K562 (cell line): ENCODE data around the gene HOXC12. TPM values are rescaled to one million over a fixed set of nuclear protein-coding genes. Genes with fewer than 3 reads are reported as not detected.

Experiments used
- ATAC-seq: fragments of 200-7000 bp; cut with Tn5 transposase; 3 replicates; pipeline ENCODE4 v1.9.1; 2020; ENCODE audit warnings: moderate library complexity
- BruUV-seq: library from RNA; stranded (reverse); fragments of 400-500 nt; replicated peaks from 2 replicates; lab custom pipeline; 2021; lab: Mats Ljungman, UMichigan
- CTCF ChIA-PET: fragments of 300-600 bp; formaldehyde crosslinking; extraction: SDS; loops from one replicate; lab custom pipeline; 2021; ENCODE audit warnings: low intra/inter-chr PET ratio; lab: Yijun Ruan, JAX
- POLR2A ChIA-PET: fragments of 300-600, 350-650 bp; sonication (Branson Sonifier 250); formaldehyde crosslinking; extraction: SDS; loops from one replicate; lab custom pipeline; 2021; ENCODE audit warnings: antibody characterized with exemption, inconsistent platforms; lab: Yijun Ruan, JAX
- DNase-seq, 4 experiments: peaks; one replicate each; pipeline versions ENCODE4 v3.0.0 to v3.0.0-alpha.2; 2011 to 2018; ENCODE audit warnings: low spot score in 3 of 4, mixed read lengths in 3 of 4; ENCODE audit errors: extremely low read depth in 1 of 4
- FAIRE-seq: peaks from 2 replicates; lab custom pipeline; 2011; peaks lifted over from hg19 to GRCh38; lab: Jason Lieb, UNC
- H2AFZ ChIP-seq: 2 replicates; pipeline ENCODE4 v1.6.0; 2011; ENCODE audit warnings: low read depth, low read length, control low read depth, inconsistent platforms
- H3K27ac ChIP-seq: fragments of 200-600 bp; 3 replicates; pipeline ENCODE4 v1.8.0; 2011; ENCODE audit warnings: low read depth, mild to moderate bottlenecking, control low read depth, inconsistent platforms, low read length, moderate library complexity, mixed read lengths; ENCODE audit errors: extremely low read depth
- H3K27me3 ChIP-seq, 2 experiments: fragments of 300-600 bp in 1 of 2; 2 replicates in 1 of 2; 3 replicates in 1 of 2; pipeline versions ENCODE4 v1.6.0 to v1.8.0; 2011; ENCODE audit warnings: inconsistent platforms in 2 of 2, low read length in 2 of 2, mild to moderate bottlenecking in 1 of 2, mixed read lengths in 1 of 2, moderate library complexity in 1 of 2; ENCODE audit not compliant: control insufficient read depth in 2 of 2, insufficient read depth in 2 of 2
- H3K36me3 ChIP-seq: fragments of 300-600 bp; 3 replicates; pipeline ENCODE4 v1.8.0; 2011; ENCODE audit warnings: mild to moderate bottlenecking, low read length, inconsistent platforms; ENCODE audit not compliant: control insufficient read depth, insufficient read depth
- H3K4me1 ChIP-seq, 2 experiments: fragments of 200-600 bp in 1 of 2; replicated peaks in 1 of 2; 2 replicates in 1 of 2; 3 replicates in 1 of 2; pipeline versions ENCODE4 v1.5.1 to v1.8.0; 2011; ENCODE audit warnings: inconsistent platforms in 2 of 2, low read length in 2 of 2, mild to moderate bottlenecking in 1 of 2, mixed read lengths in 1 of 2, moderate library complexity in 1 of 2; ENCODE audit not compliant: control insufficient read depth in 2 of 2, insufficient read depth in 2 of 2
- H3K4me2 ChIP-seq: 2 replicates; pipeline ENCODE4 v1.6.1; 2011; ENCODE audit warnings: low read length, control low read depth, inconsistent platforms, mixed read lengths; ENCODE audit not compliant: insufficient read depth
- H3K4me3 ChIP-seq: fragments of 200-600 bp; sonication (generic), shearing (Covaris generic); 2 replicates; pipeline ENCODE4 v1.5.1; 2016; ENCODE audit warnings: control low read depth, inconsistent platforms
- H3K79me2 ChIP-seq: fragments of 200-600 bp; 3 replicates; pipeline ENCODE4 v1.8.0; 2011; ENCODE audit warnings: low read length, inconsistent platforms; ENCODE audit not compliant: control insufficient read depth, insufficient read depth
- H3K9ac ChIP-seq, 2 experiments: 2 replicates each; pipeline versions ENCODE4 v1.6.0 to v1.6.1; 2011; ENCODE audit warnings: low read depth in 2 of 2, low read length in 2 of 2, control low read depth in 1 of 2, inconsistent platforms in 1 of 2, mild to moderate bottlenecking in 1 of 2, mixed read lengths in 1 of 2; ENCODE audit not compliant: insufficient read depth in 1 of 2
- H3K9me1 ChIP-seq: one replicate; pipeline ENCODE4 v1.6.0; 2011; ENCODE audit warnings: inconsistent platforms, mild to moderate bottlenecking, low read length, moderate library complexity; ENCODE audit not compliant: control insufficient read depth, insufficient read depth
- H3K9me3 ChIP-seq: replicated peaks from 2 replicates; pipeline ENCODE4 v1.5.1; 2011; ENCODE audit warnings: low read depth, low read length, inconsistent platforms; ENCODE audit not compliant: control insufficient read depth, insufficient read depth
- H4K20me1 ChIP-seq: replicated peaks from 2 replicates; pipeline ENCODE4 v1.6.1; 2011; ENCODE audit warnings: low read length, inconsistent platforms, mixed read lengths; ENCODE audit not compliant: control insufficient read depth, insufficient read depth
- EP300 ChIP-seq: IDR thresholded peaks from 2 replicates; pipeline ENCODE4 v1.6.1; 2012; ENCODE audit warnings: low read length, improper control_type of control experiment
- ETV5 ChIP-seq: sonication (generic); formaldehyde crosslinking; IDR thresholded peaks from 2 replicates; pipeline ENCODE4 v1.4.0; 2020; ENCODE audit warnings: low read depth, mild to moderate bottlenecking, missing genetic modification reagents
- HOXB6 ChIP-seq: fragments of 250-450 bp; sonication (Bioruptor Pico); IDR thresholded peaks from 2 replicates; pipeline ENCODE4 v1.5.1; 2022; ENCODE audit warnings: mild to moderate bottlenecking, borderline replicate concordance
- JUNB ChIP-seq: fragments of 450-650 bp; formaldehyde crosslinking; conservative IDR thresholded peaks from 2 replicates; pipeline ENCODE4 v1.4.0; 2020; ENCODE audit warnings: mild to moderate bottlenecking
- NBN ChIP-seq: fragments of 450-650 bp; IDR thresholded peaks from 2 replicates; pipeline ENCODE4 v1.6.1; 2016; ENCODE audit warnings: low read depth, mild to moderate bottlenecking
- PCBP1 ChIP-seq: fragments of 200-400 bp; formaldehyde crosslinking; IDR thresholded peaks from 2 replicates; pipeline ENCODE4 v1.6.1; 2018; ENCODE audit warnings: mild to moderate bottlenecking, low read depth, low read length; ENCODE audit not compliant: poor library complexity, severe bottlenecking
- PHB2 ChIP-seq: fragments of 450-650 bp; IDR thresholded peaks from 2 replicates; pipeline ENCODE4 v1.6.1; 2017; ENCODE audit warnings: low read depth
- RUNX1 ChIP-seq: sonication (generic); IDR thresholded peaks from 2 replicates; pipeline ENCODE4 v1.6.1; 2016; ENCODE audit warnings: antibody characterized with exemption, low read depth
- U2AF2 ChIP-seq: fragments of 200-400 bp; formaldehyde crosslinking; optimal IDR thresholded peaks from 2 replicates; pipeline ENCODE3; 2017; ENCODE audit warnings: low read depth, mild to moderate bottlenecking, low read length
- ZBTB7A ChIP-seq: IDR thresholded peaks from 2 replicates; pipeline ENCODE4 v1.6.1; 2011; ENCODE audit warnings: low read depth, mild to moderate bottlenecking, low read length, moderate library complexity, borderline replicate concordance; ENCODE audit not compliant: control insufficient read depth
- ZFP1 ChIP-seq: fragments of 450-650 bp; formaldehyde crosslinking; IDR thresholded peaks from 2 replicates; pipeline ENCODE4 v1.4.0; 2020; ENCODE audit warnings: mild to moderate bottlenecking, mixed read lengths
- ZNF3 ChIP-seq: fragments of 250-450 bp; sonication (Bioruptor Pico); IDR thresholded peaks from 2 replicates; pipeline ENCODE4 v1.5.0; 2021; ENCODE audit warnings: mild to moderate bottlenecking, moderate library complexity
- ZNF507 ChIP-seq: conservative IDR thresholded peaks from 2 replicates; pipeline ENCODE4 v1.6.1; 2017; ENCODE audit warnings: missing genetic modification characterization, missing compliant biosample characterization
- WGBS: fragments of 100-300 bp; shearing (Covaris generic); methylation state at CpG from one replicate; pipeline ENCODE4 v1.1.6; 2016; ENCODE audit warnings: low coverage, mixed read lengths; ENCODE audit not compliant: insufficient coverage; ENCODE audit errors: missing lambda C conversion rate; 5-methylcytosine and 5-hydroxymethylcytosine counted together
- in situ Hi-C: fragments of 300-500 bp; cut with MboI; formaldehyde crosslinking; loops from 4 replicates; pipeline ENCODE4 v1.15.0; 2018; ENCODE audit warnings: inconsistent platforms, mixed read lengths
- intact Hi-C: fragments of 100-400 bp; cut with micrococcal nuclease; formaldehyde crosslinking; loops from 2 replicates; pipeline ENCODE4 v1.14.2; 2022
- polyA plus RNA-seq, 8 experiments: library from polyadenylated mRNA; depleted of rRNA in 4 of 8; stranded (reverse) in 5 of 8; unstranded in 3 of 8; fragments of >200 nt; fragmentation: Nextera tagmentation in 2 of 8; fragmentation: Illumina TruSeq in 1 of 8; extraction: Ambion mirVana in 2 of 8; extraction: Trizol in 1 of 8; gene quantifications; 2 replicates each; pipeline versions ENCODE4 v1.2.1 to v1.2.3, GENCODE V29; 2011 to 2014; ENCODE audit warnings: inconsistent platforms in 1 of 8, missing spikeins in 1 of 8
- total RNA-seq, 7 experiments: library from RNA; depleted of rRNA in 6 of 7; stranded (reverse); fragments of >200 nt in 6 of 7; fragmentation: Illumina TruSeq in 2 of 7; extraction: Trizol in 2 of 7; gene quantifications; 2 replicates each; pipeline versions ENCODE4 v1.2.1 to v1.2.3, GENCODE V29; 2011 to 2021; ENCODE audit warnings: low replicate concordance in 1 of 7
- TF ChIP-seq, protein P1 (sequence below): fragments of 250-450 bp; sonication (Bioruptor Pico); IDR thresholded peaks from 2 replicates; pipeline ENCODE4 v1.4.0; 2020; ENCODE audit warnings: mild to moderate bottlenecking, moderate library complexity
- TF ChIP-seq, protein P2 (sequence below), 2 experiments: fragments of 450-650 bp in 1 of 2; sonication (generic) in 1 of 2; formaldehyde crosslinking; conservative IDR thresholded peaks; 2 replicates each; pipeline versions ENCODE4 v1.4.0 to v1.8.1; 2020 to 2022; ENCODE audit warnings: mild to moderate bottlenecking in 1 of 2, missing genetic modification reagents in 1 of 2
- TF ChIP-seq, protein P3 (sequence below): fragments of 250-450 bp; sonication (Bioruptor Pico); IDR thresholded peaks from 2 replicates; pipeline ENCODE4 v1.4.0; 2020; ENCODE audit warnings: mild to moderate bottlenecking

HOXC12 gene
- total and polyA plus RNA-seq, 9 of the 15 experiments (the other 6 are each of a cell fraction or from before 2014, with no cell fraction given): 0.04 to 0.36 (median 0.11) TPM; not detected in 1

DNA sequence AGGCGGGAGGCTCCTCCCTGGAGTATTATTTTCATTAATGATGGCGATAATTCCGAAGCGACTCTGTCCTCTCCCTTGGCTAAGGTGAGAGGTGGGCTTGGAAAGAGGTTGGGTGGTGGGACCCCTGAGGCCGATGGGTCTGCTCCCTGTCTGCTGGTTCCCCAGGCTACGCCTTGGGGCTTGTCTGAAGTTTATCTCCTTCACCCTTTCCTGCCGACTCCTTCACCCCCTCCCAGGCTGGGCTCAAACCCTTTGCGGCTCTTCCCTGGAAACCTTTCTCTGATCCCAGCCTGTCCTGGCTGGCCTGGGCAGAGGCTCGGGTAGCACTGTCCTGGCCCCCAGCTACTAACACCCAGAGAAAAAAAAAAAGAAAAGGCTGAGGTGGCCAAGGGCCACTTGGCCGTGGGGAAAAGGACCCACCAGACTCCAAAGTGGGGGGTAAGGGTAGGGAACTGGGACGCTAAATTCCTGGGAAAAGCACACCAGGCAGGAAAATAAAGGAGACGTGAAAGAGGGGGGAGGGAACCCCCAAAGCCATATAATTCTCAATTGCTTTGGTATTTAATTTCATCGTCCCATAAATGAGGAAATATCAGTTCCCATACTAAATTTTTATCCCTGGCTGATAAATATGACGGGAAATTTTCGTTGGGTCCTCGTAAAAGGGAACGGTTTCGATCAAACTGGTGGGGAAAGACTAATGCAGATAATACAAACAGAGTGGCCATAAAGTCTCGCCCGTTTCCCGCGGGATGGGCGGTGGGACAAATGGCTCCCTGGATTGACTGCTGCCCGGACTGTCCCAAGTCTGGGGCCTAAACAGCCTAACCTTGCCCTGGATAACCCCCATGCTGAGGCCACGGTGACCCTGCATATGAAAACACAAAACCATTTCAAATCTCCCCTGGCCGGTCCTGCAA lies 28.2 kb downstream of the HOXC12 start:
- DNase-seq (no peak), ATAC-seq (no peak)
- H3K4me3 ChIP-seq: no peak overlapping the region
- TF ChIP-seq NBN (no peak), JUNB (no peak), ZNF507 (no peak), PHB2 (no peak), ZFP1 (CRISPR knock-in tag) (no peak), RUNX1 (no peak), PCBP1 (no peak), EP300 (no peak), HOXB6 (CRISPR knock-in tag) (no peak), ZNF3 (CRISPR knock-in tag) (no peak), U2AF2 (no peak), ETV5 (CRISPR knock-in tag) (no peak), ZBTB7A (no peak)
- TF ChIP-seq, protein P1, sequence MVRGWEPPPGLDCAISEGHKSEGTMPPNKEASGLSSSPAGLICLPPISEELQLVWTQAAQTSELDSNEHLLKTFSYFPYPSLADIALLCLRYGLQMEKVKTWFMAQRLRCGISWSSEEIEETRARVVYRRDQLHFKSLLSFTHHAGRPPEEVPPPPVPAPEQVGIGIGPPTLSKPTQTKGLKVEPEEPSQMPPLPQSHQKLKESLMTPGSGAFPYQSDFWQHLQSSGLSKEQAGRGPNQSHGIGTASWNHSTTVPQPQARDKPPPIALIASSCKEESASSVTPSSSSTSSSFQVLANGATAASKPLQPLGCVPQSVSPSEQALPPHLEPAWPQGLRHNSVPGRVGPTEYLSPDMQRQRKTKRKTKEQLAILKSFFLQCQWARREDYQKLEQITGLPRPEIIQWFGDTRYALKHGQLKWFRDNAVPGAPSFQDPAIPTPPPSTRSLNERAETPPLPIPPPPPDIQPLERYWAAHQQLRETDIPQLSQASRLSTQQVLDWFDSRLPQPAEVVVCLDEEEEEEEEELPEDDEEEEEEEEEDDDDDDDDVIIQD (CRISPR knock-in tag): no peak
- TF ChIP-seq, protein P2, sequence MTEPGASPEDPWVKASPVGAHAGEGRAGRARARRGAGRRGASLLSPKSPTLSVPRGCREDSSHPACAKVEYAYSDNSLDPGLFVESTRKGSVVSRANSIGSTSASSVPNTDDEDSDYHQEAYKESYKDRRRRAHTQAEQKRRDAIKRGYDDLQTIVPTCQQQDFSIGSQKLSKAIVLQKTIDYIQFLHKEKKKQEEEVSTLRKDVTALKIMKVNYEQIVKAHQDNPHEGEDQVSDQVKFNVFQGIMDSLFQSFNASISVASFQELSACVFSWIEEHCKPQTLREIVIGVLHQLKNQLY (CRISPR knock-in tag; conservative IDR thresholded peaks at IDR 0.05): no peak
- TF ChIP-seq, protein P3, sequence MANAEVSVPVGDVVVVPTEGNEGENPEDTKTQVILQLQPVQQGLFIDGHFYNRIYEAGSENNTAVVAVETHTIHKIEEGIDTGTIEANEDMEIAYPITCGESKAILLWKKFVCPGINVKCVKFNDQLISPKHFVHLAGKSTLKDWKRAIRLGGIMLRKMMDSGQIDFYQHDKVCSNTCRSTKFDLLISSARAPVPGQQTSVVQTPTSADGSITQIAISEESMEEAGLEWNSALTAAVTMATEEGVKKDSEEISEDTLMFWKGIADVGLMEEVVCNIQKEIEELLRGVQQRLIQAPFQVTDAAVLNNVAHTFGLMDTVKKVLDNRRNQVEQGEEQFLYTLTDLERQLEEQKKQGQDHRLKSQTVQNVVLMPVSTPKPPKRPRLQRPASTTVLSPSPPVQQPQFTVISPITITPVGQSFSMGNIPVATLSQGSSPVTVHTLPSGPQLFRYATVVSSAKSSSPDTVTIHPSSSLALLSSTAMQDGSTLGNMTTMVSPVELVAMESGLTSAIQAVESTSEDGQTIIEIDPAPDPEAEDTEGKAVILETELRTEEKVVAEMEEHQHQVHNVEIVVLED (CRISPR knock-in tag): no peak
- TF ChIP-seq, all 486 proteins: peak for 0
- H3K9me3 ChIP-seq: no peaks in the 10 kb centered on the region
- in situ Hi-C loops (loop anchor here (10.0 kb wide), 1 partner anchor 382 kb away; the partner anchor contains the start of gene GPR84), intact Hi-C loops (loop anchor here (10.0 kb wide), 1 partner anchor 382 kb away; the partner anchor contains the start of gene GPR84)
- no peak overlapping the region for H3K4me2 ChIP-seq
- H4K20me1 ChIP-seq: no peaks in the 10 kb centered on the region; the same call in 1 of the 2 replicates
- no peak overlapping the region for H2AFZ ChIP-seq
- H3K79me2 ChIP-seq: no peaks in the 10 kb centered on the region
- H3K36me3 ChIP-seq: no peaks in the 10 kb centered on the region
- WGBS: 32% methylated on average over 25 of the region's 26 CpGs
- H3K27me3 ChIP-seq: peaks cover 24 to 27% of the 10 kb centered on the region in 2 experiments
- H3K27ac ChIP-seq: no peak overlapping the region
- H3K9ac ChIP-seq: no peak overlapping the region
- no peaks in the 10 kb centered on the region for H3K9me1 ChIP-seq
- ChIA-PET POLR2A (no interaction called here), CTCF (interaction anchor here (1.9 to 2.7 kb wide), 2 partner anchors 219 to 233 kb away, joined by 9 to 22 read pairs; no protein-coding TSS in a partner anchor)
- H3K4me1 ChIP-seq: peaks cover 11 to 34% of the 10 kb centered on the region in 2 experiments
- no TSS peak for BruUV-seq
- no peak for FAIRE-seq
